Limb (tissue), 2 donors: ENCODE data around the gene MTMR11.
A peak's percentile ranks its signal among the peaks of the same experiment; 100 is the strongest.
"Not testable (repeated sequence)": the region's sequence is repeated elsewhere in the genome, so short reads cannot be mapped to it uniquely, and the experiment has no call there.

Experiments used
- DNase-seq, 2 donors: peaks; one replicate each; pipeline ENCODE4 v3.0.0-alpha.2; 2016; ENCODE audit errors: extremely low spot score in 2 of 2

MTMR11 gene, protein sequence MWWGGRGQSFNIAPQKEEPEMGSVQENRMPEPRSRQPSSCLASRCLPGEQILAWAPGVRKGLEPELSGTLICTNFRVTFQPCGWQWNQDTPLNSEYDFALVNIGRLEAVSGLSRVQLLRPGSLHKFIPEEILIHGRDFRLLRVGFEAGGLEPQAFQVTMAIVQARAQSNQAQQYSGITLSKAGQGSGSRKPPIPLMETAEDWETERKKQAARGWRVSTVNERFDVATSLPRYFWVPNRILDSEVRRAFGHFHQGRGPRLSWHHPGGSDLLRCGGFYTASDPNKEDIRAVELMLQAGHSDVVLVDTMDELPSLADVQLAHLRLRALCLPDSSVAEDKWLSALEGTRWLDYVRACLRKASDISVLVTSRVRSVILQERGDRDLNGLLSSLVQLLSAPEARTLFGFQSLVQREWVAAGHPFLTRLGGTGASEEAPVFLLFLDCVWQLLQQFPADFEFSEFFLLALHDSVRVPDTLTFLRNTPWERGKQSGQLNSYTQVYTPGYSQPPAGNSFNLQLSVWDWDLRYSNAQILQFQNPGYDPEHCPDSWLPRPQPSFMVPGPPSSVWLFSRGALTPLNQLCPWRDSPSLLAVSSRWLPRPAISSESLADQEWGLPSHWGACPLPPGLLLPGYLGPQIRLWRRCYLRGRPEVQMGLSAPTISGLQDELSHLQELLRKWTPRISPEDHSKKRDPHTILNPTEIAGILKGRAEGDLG

DNA sequence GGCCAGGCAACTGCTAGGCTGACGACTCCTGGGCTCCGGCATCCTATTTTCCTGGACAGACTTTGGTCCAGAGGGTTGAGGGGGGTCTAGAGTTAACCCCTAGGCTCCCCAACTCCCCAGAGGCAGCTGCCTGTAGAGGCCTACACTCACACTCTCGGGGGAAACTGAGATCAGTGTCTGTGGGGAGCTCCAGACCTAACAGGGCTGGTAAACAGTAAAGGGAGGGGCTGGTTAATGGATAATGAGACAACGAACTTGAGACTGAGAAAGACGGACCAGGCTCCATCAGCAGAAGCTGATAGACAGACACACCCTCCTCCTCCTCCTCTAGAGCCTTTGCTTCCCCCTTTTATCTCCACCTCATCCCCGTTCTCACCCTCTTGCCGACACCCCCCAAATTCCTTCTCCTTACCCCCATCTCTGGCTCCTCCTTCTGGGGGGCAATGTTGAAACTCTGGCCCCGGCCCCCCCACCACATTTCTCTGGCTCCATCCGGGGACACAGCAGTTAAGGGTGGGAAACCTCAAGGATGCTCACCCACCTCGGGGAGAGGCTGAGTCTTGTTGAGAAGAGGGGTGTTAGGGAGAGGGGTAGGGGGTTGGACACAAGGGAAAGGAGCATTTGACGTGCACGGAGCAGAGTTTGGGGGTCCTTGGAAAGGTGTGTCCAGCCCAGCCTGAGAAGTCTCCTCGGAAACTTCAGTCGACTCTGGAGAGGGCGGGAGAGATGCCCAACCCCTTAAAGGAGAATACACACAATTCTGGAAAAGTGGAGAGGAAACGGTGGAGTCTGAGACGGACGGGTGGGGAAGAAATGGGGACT is at the start of gene MTMR11:
TSS of gene MTMR11 (minus strand) at position 710 of the 822 bp plus-strand sequence. CDS start at position 478, 232 bp downstream.
- DNase-seq, result peak; percentile 50 to 55

DNA sequence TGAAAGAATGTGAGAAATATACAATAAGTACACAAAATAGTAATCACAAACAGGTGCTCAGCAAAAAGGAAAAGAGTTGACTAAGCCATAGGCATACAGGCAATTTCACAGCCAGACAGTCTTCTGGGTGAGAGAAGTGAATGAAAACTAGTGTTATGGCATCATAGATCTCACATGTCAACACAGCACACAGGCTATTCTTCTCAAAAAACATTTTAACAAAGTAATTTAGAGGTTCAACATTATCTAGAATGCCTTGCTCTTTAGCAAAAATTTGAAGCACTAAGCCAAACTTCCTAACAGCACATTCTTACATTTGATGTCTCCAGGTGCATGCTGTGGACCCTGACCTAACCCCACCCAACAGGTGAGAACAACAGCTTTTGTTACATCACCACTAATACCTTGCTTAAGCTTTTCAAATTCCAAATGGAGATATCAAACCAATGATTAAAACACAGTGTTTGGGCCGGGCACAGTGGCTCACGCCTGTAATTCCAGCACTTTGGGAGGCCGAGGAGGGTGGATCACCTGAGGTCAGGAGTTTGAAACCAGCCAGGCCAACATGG is 43.4 kb upstream of the MTMR11 start:
- no peak for DNase-seq

DNA sequence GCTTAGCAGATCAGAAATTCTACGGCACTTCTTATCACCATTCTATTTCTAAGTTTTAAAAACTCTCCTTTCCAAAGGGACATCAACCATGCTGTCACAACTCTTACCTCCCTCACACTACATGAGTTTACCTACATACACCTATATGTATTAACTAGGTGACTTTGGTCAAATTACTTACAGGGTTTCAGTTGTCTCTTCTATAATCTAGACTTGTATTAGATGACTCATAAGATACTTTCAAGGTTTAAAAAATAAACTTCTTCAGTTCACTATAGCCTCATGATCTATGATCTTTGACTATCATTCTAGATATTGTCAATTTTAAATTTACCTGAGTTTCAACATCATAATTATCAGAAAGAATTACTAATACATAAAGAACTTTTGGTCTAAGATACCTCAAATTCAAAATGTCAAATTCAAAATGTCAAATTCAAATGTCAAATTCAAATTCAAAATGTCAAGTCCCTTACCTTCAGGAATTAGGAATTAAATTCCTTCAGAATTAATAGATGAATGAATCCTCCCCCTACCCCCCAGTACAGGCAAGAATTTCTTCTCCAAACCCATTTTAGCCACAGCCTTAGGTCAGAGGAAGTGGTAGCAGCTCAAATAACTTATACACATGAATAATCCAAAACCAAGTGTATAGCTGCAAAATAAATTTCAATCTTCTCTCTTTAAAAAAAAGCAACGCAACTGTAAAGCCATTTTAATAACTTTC is 42.7 kb upstream of the MTMR11 start:
- no peak for DNase-seq

DNA sequence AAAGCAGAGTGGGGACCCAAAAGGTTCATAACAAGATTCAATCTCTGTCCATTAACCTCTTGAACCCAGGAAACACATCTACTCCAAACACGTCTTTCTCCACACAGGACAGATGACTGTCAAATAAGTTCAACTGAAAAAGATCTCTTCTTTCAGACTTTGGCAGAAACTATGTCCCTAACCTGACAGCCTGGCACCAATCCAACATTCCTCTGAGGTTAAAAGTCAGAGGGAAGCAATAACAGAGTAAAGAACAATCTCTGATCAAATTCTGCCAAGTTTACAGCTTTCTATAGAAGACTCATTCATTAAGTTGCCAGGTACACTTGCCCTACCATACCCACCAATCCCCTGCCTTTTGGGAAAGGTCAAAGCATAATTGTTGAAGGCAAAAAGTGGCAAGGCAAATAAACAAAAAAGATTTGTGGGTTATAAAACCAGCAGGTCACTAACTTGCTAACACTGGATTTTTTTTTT is 41.9 kb upstream of the MTMR11 start:
- DNase-seq, result no peak

DNA sequence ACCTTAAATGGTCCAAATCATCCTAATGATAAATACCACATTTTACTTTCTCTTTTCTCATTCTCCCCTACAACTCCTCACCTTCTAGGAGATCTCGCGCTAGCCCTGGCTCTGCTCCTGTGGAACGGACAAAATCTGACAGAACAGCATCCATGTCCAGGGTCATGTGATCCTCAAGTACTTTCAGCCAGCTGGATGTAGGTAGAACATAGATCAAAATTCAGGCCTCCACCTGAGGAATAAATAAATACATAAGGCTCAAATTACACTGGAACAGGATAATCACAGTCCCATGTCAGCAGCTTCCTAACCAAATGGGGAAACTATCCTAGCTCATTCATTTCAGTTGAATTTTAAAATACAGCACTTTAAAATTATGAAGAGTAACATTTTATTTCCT is 40.7 kb upstream of the MTMR11 start:
- DNase-seq, result no peak

DNA sequence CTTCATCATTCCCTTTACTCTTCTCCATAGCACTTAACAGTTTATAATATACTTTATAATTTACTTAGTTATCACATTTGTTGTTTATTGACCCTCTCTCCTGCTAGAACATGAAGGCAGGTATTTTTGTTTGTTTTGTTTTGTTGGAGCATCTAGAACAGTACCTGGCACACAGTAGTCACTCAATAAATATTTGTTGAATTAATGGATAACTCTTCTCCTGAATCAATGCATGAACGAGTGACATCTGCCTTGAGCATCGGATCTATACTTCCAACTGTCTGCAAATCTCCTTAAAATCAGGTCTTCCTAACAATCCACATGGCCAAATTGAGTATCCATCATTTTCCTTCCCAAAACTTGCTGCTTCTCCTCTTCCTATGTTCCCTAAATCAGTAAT is 35.9 kb upstream of the MTMR11 start:
- DNase-seq, result no peak

DNA sequence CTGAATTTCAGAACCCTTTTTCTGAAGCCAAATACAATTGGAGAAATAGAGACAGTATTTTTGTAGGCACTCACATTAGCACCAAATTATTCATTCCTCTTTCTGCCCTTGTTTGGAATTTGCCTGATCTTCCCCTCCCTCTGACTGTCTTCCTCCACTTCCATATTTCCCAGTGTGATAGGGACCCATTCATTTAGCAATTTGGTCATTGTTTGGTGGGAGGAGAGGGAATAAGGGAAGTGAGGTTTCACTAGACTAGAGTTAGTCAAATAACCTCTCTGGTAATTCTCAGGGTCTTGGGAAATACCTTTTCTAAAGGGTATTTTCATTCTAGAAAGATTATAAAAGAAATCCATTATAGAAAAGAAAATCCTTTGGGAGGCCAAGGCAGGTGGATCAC is 31.0 kb upstream of the MTMR11 start:
- DNase-seq, result no peak

DNA sequence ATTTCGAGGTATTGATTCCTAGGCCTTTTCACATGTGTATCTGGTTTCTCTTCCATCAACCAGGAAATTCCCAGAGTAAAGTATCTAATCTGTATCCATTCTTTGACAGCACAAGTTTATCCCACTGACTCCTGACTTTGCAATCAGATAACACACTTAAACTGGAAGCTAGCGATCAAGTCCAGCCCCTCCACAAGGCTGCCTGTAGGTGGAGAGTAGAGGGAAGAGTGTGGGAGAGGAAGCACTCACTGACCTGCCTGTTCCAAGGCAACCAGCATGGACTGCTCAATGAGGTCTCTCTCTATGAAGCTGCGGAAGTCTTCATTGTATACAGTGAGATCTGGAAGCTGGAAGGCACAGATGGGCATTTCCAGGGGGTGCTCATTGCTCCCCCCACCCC is 30.4 kb upstream of the MTMR11 start:
- no peak for DNase-seq

DNA sequence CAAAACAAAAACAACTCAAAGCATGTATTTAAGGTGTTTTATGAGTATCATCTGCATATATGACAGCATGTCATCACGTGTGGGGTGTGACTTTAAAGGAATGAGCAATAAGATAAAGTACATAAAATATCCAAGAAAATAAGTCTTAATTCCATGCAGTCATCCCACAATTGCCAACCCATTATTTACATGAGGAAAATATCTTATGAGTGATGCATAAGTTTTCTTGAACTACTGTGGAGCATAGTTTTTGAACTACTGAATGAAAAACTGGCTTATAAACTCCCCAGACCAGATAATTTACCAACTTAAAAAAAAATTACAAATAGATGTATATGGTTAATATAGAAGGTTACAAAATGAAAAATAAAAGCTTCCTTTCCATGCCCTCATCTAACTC is 29.7 kb upstream of the MTMR11 start:
- no peak for DNase-seq

DNA sequence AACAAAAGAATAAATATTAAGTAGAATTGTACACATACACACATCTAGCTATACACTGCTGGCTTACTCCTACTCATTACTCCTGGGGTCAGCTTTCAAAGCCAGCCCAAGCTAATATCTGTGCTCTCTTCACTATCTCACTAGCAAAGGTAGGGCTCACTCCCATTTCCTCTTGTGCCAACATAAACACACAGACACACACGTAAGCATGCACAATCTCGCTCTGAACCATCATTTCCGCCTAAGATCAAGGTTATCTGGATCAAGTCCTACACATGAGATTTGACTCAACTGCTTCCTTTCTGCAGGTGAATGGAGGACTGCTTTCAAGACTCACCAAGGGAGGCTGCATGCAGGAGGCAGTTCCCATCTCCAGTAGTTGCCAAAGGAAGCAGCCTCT is 28.8 kb upstream of the MTMR11 start:
- DNase-seq, result no peak

DNA sequence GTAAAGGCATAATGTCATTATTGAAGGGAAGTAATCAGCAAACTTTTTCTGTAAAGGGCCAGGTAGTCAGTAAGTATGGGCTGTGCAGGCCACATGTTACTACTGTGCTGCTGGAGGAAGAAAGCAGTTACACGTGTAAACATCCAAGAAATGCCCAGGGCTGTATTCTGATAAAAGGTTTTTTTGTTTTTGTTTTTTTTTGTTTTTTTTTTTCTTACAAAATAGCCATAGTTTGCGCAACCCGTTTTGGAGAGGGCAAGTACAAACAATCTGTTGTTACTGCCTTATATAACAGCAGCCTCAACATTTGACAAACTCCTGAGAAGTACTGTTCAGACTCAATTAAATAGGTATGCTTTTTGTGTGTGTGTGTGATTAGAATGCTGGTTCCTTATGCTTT is 26.7 kb upstream of the MTMR11 start:
- no peak for DNase-seq

DNA sequence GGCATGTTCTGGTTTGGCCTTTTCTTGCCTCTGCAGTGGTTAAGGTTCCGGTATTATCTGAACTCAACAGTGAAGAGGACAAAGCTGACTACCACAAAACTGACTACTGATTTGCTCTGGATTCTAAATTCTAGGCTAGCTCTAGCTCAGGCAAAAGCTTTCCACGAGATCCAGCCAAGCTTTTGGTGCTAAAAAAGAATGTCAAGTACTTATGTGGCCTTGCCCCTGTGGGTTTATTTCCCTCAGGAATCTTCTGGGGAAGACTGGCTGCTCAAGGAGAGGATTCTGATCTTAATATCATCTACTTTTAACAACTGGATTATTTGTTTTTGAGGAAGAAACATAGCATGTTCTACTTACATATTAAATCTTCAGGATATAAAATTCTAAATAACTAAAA is 26.1 kb upstream of the MTMR11 start:
- no peak for DNase-seq

DNA sequence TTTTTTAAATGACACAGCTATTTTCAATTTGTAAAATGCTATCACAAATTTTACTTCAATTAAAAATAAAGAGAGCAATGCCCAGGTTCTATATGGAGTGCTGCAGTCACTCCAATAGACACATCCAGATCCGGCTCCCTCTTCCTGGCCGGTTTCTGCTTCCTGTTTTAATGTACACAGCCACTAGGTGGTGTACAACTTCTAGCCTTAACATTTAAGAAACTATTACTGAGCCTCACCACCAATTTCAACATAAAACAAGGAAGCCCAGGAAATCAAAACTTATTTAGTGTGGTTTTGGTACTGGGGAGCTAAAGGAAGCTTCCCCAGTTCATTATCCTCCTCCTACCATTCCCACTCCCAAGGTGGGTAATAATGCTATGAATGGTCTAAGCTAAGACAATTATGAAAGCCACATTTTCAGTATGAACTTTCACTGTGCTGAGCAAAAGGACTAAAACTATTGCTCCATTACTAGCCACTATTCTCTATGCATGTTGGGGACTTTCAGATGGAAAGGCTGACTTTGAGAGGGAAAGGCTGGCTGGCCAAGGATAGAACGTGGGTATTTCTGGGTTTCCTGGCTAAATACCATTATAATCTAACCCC is 25.5 kb upstream of the MTMR11 start:
- DNase-seq, result peak; percentile 53 to 77

DNA sequence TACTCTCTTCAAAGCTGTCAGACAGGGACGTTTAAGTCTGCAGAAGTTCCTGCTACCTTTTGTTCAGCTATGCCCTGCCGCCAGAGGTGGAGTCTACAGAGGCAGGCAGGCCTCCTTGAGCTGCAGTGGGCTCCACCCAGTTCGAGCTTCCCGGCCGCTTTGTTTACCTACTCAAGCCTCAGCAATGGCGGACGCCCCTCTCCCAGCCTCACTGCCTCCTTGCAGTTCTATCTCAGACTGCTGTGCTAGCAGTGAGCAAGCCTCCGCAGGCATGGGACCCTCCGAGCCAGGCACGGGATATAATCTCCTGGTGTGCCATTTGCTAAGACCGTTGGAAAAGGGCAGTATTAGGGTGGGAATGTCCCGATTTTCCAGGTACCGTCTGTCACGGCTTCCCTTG is 20.9 kb upstream of the MTMR11 start:
- not testable (repeated sequence) for DNase-seq

DNA sequence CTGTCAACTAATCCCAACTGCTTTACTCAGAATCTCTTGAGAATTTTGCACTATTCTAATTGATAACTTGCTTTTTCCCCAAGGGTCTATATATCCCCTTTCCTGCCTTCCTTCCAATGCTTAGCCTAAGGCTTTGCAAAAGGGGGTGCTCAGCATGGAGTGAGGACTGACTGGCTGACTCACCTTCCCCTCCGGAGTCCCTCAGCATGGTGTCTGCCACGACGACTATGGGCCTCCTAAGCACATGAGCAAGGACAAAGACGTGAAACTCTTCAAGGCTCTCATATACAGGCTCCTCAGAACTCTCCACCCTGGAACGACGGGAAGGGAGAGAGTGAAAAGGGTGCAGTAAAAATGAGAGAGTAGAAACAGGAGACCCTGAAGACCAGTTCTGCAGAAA is 13.2 kb upstream of the MTMR11 start:
- no peak for DNase-seq

DNA sequence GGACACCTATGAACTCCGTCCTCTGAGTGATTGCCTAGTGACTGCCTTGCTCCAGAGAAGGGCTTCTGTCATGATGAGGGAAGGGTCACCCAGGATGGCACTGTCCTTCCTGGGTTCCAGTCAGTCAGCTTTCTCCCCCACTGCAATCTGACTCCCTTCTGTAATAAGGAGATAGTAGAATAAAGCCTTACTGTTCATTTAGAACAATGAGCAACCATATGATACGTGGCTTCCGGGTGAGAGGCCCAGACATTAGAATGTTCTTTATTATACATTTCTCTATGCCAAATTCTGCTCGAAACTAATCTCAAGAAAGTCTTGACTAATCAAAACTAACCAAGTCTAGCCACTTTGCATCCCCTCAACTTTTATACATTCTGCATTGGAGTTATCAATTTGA is 8.5 kb upstream of the MTMR11 start:
- DNase-seq, result no peak

DNA sequence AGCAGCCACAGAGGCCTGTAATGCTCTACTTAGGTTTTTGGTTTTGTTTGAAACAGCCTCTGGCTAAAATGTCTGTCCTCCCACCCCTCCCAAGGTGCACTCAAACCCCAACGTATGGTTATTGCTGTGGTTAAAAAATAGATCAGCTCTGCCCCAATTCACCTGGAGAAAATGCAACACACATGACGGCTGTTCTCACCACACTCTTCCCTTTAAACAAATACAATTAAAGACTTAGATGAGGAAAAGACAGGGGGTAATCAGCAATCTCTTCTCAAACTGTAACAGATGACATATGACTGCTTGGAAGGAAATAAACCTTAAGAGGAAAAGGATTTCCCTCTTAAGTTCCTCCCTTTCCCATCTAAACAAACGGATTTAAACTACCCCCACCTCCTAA is 6.2 kb upstream of the MTMR11 start:
- no peak for DNase-seq

DNA sequence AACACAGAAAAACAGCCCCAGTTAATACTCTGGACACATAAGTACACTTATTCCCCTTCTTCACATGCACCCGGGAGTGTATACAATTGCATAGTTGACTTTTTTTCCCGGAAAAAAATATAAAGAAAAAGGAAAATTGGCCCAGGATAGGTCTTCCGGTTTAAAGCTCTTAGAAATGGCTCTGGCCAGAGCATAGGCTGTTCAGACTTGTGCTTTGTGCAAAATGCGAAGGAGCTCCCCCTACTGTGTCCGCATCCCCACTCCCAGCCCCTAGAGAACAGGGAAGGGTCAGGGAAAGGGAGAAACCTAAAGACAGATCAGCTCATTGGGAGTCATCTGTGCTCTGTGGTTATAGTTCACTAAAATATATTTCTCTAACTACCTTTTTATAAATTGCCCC is 5.5 kb upstream of the MTMR11 start:
- no peak for DNase-seq

DNA sequence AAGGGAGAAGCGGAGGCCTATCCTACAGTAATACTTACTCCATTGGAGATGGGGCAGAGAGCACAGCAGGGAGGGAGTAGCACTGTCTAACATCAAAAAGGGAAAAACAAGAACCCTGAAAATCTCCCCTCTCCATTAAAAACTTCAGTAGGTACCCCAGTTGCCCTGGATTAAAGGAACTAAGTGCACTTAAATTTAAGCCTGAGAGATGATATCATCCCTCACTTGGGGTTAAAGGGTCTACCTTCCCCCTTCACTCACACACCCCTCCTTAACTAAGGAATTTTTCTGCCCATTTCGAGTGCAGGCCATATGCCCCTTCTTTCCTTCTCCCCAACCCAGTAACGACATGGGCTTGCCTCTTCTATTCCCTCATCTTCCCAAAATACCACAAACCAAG is 3.7 kb upstream of the MTMR11 start:
- DNase-seq, result no peak

DNA sequence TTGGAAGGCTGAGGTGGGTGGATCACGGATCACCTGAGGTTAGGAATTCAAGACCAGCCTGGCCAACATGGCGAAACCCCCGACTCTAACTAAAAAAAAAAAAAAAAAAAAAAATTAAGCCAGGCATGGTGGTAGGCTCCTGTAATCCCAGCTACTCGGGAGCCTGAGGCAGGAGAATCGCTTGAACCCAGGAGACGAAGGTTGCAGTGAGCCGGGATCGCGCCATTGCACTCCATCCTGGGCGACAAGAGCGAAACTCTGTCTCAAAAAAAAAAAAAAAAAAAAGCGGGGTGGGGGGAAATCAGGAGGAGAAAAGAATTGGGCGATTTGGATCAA is 2.0 kb upstream of the MTMR11 start:
- DNase-seq, result not testable (repeated sequence)

DNA sequence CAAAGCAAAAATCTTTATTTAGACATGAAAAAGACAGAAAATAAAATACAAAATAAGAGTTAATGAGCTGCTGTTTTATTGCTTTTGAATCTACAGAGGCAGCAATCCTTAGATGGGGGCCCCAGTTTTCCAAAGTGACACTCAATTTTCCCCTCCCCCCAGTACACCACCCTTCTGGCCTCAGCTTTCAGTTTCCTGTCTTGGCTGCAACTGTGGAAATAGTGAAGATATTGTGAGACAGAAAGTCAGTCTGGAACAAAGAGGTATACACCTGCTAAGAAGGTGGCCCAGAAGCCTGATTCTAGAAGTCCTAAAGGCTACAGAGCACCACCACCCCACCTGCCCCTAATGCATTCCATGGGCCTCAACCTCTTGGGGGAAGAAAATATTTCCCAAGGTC is 1.1 kb upstream of the MTMR11 start:
- no peak for DNase-seq
